Activated naive CD8-positive, alpha-beta T cell treated with anti-CD3 and anti-CD28 coated beads, Interleukin-2, amount 50 U/mL, for 16 hours (primary cell): ENCODE measurements around the gene ERMAP.
"Not testable (repeated sequence)": the region's sequence is repeated elsewhere in the genome, so short reads cannot be mapped to it uniquely, and the experiment has no call there.

Experiments
- DNase-seq: peaks from one replicate; pipeline ENCODE4 v3.0.0-alpha.2; 2020; ENCODE audit warnings: low read depth, low spot score

Gene ERMAP

DNA sequence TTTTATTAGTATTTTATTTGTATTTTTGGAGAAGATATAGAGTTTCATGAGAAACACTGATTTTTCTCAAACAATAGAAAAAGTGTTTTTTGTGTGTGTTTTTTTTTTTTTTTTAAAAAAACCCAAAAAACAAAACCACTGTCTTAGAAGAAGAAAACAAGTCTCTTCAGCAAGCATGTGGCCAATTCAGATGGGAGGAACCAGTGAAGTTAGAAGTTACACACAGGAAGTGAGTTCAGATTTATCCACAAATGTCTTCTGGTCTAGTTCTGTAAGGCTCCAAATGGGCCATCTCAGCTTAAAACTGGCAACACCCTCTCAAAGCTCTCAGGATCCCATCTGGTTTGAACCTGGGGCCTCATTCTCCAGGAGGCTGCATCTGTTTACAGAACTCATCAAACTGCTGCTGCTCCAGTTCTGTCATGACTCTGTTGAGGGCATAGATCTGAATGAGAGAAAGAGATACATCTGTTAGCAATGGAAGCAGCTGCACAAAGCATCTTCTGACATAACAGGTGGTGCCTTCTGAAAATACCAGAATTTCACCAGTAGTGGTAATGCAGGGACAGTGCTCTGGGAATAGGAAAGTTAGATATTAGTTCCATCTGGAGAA lies 9.8 kb upstream of the ERMAP start:
- no peak for DNase-seq

DNA sequence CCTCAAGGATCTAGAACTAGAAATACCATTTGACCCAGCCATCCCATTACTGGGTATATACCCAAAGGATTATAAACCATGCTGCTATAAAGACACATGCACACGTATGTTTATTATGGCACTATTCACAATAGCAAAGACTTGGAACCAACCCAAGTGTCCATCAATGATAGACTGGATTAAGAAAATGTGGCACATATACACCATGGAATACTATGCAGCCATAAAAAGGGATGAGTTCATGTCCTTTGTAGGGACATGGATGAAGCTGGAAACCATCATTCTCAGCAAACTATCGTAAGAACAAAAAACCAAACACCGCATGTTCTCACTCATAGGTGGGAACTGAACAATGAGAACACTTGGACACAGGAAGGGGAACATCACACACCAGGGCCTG lies 2.1 kb upstream of the ERMAP start:
- DNase-seq = not testable (repeated sequence)

DNA sequence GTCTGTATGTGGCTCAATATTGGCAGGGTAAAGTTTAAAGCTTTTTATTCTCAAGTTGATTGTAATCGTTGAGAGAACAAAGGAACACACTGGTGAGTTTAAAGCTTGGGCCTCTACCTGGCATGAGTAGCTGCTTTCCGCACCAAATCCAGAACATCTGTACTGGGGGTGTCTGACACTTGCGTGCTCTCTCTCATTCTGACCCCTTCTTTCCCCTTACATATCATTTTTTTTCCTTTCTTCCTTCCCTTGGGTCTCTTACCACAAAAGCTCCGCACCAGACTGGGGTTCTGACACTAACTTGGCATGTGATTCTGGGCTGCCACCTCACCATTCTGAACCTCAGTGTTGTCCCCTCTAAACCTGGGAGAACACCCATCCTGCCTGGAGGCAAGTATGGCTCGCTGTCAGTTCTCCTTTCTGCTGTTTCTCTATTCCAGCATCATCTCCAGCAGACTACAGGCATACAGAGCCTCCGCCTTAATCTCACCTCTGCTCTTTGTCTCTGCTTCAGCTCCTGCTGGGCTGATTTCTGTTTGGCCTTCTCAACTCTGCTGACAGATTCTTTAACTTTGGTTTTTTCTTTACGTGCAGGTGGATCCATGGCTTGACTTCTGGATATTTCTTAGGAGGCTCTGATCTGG lies 859 bp upstream of the ERMAP start:
- DNase-seq = no peak

DNA sequence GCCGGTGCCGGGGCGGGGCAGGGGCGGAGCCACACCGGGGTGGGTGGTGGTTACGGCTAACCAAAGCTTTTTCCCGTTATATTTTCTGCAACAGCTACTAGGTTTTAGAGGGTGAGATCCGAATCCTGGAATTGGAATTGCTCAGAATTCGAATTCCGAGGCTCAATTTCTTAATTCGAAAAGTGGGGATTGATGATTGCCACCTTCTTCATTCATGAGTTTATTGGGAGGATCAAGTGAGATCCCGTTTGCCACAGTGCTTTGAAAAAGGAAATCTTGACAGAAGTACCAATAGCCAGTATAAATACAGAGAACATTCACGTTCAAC lies 482 bp downstream of the ERMAP start:
- no peak for DNase-seq

DNA sequence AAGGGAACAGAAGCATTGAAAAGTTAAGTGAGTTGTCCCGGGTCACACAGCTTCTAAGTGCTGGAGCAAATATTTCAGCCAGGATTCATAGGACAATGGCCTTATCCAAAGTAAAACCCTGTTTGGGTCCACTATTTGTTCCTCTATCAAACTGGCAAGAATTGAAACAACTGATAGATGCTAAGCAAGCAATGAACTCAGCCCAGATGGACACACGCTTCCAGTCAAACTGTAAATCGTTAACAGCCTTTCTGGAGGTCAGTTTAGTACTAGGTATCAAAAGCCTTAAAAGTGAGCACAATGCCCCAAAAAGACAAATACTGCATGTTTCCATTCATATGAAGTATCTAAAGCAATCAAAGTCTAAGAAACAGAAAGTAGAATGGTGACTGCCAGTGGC lies 1.1 kb downstream of the ERMAP start:
- no peak for DNase-seq

DNA sequence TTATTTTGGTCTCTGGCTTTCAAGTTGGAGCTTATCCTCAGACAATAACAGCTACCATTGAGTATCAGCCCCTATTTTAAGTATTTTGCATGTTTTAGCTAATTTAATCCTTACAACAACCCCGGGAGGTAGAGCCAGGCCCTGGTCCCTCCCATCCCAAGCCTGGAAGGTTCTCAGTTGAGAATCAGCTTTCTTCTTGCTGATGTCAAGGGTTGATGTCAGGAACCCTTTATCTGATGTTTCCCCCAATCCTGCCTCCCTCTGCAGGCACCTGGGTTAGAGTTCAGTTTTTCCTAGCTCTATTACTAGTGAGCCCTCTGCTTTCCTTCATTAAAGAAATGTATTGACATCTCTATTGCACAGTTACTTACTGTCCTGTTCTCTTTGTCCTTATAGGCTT lies 3.9 kb downstream of the ERMAP start:
- DNase-seq = no peak

DNA sequence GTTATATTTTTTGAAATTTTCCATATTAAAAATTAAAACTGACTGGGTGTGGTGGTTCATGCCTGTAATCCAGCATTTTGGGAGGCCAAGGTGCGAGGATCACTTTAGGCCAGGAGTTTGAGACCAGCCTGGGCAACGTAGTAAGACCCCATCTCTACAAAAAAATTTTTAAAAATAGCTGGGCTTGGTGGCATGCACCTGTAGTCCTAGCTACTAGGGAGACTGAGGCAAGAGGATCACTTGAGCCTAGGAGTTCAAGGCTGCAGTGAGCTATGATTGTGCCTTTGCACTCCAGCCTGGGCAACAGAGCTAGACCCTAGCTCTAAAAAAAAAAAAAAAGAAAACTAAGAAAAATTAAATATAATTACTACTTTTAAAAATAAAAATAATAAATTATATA lies 4.8 kb downstream of the ERMAP start:
- no peak for DNase-seq

DNA sequence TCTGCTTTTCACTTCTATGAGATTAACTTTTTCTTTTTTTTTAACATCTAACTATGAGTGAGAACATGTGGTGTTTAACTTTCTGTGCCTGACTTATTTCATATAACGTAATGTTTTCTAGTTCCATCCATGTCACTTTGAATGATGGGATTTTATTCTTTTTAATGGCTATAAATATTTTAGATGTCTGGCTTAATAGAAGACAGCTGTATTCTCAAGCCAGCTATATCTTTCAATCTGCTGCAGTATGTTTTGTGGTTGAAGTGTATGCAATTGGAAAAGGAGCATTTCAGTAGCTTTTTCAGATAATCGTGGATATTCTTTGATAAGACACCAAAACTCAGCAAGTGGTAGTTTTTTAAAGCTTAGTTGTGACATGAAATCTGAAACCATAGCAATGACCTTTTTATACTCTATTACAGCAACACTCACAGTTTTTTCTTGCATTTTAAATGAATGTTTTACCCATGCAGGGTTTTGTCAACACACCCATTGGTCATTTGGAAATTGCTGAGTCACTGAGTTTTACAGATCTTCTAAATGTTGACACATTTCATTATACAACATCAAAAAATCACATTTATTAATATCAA lies 6.0 kb downstream of the ERMAP start:
- DNase-seq = no peak

DNA sequence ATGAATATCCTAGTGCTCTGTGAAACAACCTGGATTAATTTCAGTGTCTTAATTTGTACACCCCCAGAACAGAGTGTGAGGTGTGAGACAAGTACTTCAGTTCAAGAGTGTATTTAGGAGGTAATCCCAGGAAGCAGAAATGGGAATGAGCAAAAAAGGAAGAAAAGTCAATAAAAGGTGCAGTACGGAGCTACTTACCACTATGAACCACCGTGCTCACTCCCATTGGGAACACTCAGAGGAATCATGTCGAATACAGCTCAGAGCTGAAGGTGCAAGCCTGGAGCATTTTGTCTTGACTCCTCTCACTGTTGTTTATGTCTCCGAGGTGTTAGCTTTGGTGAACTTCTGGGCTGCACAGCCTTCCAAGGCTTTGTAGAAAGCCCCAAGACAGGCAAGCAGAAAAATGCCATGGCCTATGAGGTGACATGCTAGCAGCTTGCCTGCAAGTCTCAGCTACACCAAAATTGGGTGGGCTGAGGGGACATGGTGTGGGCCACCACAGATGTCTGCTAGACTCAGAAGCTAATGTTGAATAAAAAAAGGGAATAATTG lies 7.6 kb downstream of the ERMAP start:
- DNase-seq = no peak

DNA sequence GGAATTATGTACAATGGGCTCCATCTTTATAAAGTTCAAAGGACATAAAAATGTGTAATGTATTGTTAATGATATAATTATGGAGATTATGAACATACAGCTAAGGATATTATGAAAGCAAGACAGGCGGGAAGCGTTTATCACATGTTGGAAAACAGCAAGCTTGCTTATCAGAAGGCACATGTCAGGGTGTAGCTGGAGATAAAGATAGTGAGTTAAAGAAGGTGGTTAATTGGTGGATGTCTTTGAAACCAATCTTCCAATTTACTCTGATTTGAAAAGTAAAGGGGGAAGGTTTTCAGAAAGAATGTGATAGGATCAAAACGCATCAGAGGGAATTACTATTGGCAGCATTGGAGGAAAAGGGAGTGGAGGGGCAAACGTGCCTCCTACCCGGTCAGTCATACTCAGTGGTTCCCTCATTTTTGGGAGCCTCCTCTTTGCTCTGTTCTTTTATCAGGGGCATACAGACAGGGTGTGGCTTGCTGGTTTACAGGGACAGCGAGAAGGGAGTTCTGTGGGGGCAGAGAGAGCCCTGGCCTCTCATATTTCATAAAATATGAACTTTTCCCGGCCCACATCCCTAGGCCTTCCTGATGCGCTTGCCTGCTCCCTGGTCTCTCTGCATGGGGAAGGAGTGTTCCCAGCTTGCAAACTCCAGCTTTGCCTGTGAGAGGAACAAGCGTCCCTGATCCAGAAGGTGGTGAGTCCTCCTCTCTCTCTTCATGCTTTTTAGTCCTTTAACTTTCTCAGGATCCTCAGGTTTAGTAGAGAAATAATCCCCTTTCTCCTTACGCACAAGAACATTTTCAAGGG lies 8.3 kb downstream of the ERMAP start:
- no peak for DNase-seq

DNA sequence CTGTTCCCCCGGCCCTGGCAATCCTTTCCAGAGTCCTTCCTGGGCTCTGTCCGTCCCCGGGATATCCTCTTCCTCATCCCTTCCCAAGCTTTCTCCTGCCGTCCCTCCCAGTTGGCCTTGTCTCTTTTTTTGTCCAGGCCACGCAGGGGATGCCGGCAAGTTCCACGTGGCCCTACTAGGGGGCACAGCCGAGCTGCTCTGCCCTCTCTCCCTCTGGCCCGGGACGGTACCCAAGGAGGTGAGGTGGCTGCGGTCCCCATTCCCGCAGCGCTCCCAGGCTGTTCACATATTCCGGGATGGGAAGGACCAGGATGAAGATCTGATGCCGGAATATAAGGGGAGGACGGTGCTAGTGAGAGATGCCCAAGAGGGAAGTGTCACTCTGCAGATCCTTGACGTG lies 13.7 kb downstream of the ERMAP start:
- DNase-seq = no peak

DNA sequence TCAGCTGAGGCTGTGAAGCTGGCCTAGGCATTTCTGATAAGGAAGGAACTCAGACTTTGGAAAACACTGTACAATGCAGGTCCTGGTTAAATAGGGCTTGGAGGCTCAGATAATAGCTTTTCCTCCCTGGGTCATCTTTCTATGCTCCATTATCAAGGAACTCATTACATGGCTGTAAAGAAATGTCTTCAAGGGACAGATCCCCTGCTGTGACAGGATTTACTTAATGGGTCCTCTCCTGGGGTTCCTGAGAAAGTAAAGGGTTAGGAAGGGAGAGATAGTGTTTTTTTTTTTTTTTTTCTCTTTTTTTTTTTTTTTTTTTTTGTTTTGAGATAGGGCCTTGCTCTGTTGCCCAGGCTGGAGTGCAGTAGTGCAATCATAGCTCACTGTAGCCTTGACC lies 14.4 kb downstream of the ERMAP start:
- no peak for DNase-seq

DNA sequence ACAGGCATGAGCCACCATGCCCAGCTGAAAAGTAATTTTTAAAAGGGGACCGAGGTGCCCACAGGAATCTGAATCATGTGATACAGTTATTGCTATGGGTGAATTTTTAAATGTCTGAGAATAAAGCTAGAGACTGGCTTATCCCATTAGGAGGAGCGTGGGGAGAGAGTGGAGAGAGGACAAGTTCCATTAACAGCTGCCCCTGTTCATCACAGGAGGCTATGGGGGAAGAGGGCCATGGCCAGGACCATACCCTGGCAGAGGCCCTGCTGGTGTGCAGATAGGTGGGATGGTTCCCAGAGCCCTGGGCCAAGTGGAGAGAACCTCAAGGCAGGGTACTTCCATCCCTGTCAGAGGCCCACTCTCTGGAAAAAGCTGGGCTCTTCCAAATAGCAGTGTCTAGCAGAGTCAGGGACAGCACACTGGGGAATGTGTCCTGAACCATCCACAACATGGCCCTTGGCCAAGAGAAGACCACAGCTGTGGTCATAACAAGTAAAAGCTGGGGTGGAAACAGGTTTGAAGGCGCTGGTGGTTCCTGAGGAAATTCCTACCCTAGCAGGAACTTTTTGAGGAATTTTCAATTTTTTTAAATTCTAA lies 15.8 kb downstream of the ERMAP start:
- no peak for DNase-seq

DNA sequence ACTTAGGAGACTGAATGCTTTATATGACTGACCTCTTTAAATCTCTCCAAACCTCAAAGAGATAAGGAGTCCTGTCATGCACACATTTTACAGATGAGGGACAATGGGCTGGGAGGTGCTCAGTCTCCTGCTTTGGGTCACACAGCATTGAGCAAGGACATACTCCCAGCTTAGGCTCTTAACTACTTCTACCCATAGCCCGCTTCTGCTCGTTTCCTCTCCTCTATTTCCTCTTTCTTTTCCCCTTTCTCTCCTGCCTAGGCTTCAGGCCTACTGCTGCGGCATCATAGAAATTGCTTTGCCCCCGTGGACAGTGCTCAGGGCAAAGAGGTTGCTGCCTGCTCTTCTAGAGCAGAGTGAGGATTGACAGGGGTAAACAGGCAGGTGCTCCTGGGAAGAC lies 17.1 kb downstream of the ERMAP start:
- no peak for DNase-seq

DNA sequence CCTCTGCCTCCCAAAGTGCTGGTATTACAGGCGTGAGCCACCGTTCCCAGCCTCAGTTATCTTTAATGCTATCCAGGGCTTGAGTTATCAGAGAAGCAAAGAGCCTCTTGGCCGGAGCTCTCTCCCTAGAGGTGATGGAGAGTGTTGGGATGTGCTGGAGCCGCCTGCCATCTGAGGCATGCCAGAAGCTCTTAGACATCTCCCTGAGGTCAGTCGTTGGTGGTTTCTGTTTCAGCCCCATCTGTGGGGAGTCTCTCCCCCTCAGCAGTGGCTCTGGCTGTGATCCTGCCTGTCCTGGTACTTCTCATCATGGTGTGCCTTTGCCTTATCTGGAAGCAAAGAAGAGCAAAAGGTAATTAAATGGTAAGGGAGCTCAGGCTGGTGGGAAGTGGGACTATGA lies 17.9 kb downstream of the ERMAP start:
- DNase-seq = no peak

DNA sequence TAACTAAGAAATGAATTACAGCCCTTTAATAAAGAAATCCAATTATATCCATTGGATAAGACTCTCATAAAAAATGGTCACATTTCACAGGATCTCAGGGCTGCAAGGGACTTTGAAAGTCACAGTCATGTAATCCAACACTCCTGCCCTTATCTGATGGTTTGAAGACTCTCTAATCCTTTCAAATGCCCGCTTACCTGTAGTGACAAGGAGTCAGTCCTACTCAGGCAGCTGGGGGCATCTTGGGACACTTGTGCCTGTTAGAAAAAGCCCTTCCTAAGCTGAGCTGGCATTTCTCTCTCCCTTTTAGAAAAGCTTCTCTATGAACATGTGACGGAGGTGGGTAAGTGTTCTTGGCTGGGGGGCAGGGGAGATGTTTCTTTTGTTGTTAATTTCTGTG lies 18.5 kb downstream of the ERMAP start:
- DNase-seq = no peak

DNA sequence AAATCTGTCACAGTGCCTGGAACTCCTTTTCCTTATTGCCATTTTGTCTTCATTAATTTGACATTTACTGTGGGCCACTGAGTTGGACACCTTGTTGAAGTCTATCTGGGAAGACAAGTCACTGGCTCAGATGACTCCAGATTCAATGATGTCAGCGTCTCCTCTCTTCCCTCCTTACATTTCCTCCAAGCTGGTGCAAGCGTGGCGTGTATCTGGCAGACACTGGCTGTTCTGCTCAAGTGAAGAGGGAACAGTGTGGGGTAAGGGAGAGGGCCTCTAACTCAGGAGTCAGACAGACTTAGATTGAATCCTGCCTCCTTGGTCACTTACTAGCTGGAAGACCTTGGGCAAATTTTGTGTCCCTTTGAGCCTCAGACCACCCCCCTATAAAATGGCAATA lies 20.8 kb downstream of the ERMAP start:
- DNase-seq = no peak

DNA sequence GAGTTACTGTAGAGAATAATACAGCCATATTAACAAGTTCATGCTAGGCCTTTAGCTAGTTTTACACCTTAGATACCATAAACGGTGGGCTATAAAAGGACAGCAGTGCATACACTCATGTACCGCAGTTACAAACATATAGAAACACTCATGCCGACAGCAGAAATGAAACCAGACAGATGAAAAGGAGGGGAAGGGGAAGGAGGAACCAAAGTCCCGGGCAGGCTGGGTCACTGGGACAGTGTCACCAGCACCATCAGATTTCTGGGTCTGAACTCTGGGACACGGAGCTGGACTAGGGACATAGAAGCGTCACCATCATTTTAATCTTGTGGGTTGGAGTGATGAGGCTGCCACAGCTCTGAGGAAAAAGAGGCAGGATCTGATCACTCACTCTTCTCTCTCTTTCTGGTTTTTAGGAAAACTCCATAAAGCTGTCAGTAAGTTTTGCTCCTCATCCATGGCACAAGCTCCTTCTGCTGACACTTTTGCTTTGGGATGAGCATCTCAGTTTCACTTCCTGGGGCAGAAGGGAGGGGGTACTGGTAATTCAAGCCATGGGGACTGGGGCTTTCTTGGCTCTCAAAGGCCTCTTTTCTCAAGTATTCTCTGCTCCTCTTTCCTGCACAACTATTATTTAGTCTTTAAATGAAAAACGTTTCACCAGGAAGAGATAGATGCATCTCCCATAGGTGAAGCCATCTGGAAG lies 21.7 kb downstream of the ERMAP start:
- DNase-seq = no peak

DNA sequence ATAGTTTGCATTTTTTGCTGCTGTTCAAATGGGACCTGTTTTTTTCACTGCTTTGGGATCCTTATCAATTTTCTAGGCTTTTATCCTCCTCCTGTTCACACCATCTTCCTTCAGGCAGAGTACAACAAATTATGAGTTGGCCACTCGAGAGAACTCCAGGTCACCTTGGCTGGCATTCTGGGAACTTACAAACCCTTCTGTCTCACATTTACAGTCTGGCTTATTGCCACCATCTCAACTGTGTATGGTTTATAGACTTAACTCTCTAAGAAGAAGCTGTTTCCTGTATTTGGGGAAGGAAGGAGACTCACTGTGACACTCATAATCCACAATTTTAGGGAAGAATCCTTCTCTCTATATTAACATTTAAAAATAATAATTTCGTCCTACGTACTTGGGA lies 24.1 kb downstream of the ERMAP start:
- no peak for DNase-seq

DNA sequence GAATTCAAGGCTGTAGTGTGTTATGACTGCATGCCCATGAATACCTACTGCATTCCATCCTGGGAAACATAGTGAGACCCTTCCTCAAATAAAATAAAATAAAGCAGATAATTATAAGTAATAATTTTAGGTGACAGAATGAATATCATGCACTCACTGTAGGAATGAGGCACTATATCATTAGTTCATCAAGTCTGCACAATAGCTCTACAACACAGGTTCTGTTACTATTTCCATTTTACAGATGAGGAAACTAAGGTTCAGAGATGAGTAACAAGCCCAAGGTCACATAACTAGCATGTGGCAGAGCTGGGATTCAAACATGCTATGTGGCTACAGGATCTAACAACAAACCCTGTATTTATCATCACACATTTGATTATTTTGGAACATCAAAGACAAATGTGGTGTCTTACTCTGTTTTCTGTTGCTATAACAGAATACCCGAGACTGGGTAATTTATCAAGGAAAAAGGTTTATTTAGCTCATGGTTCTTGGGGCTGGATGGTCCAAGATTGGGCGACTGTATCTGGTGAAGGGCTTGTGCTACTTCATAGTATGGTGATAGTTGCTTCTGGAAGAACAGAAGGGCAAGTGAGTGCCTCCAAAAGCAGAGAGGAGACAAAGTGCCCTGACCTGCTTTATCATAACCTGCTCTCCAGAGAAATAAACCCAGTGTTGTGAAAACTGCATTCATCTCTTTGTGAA lies 24.7 kb downstream of the ERMAP start:
- no peak for DNase-seq

DNA sequence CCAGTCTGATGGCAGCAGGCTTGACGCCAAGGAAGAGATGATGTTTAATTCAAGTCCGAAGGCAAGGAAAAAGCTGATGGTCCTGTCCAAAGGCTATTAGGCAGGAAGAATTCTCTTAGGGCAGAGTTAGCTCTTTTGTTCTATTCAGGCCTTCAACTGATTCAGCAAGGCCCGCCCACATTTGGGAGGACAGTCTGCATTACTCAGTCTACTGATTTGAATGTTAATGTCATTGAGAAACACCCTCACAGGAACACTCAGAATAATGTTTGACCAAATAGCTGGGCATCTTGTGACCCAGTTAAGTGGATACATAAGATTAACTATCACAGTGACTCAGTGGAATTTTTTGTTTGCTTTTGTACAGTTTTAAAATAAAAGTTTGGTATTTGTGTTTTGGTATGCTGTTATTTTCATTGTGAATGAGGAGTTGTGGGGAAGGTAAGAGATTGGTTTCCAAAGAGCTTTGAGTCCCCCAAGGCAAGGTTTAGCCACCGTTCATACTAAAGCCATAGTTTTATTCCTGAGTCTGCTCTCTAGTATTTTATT lies 27.7 kb downstream of the ERMAP start:
- DNase-seq = no peak
